ENCODE data around the gene PCYT2. TPM values are rescaled to one million over a fixed set of nuclear protein-coding genes. Genes with fewer than 3 reads are reported as not detected.
A peak's percentile ranks its signal among the peaks of the same experiment; 100 is the strongest.

The PCYT2 gene
- total RNA-seq, 4 donors from 2014 or later: 23.7 to 34.2 (median 30.4) TPM

GRCh38 chr17:81924557-81925532 lies 13.6 kb upstream of the PCYT2 start:
- no peak for DNase-seq (ENCODE audit: low spot score in 2 of 2)
- 74% methylated on average over 12 of the region's 21 CpGs for WGBS
- TF ChIP-seq POLR2A (IDR thresholded peaks at IDR 0.05) (no peak), EP300 (IDR thresholded peaks at IDR 0.05) (no peak), POLR2AphosphoS5 (IDR thresholded peaks at IDR 0.05) (no peak), CTCF (IDR thresholded peaks at IDR 0.05) (no peak)
- Histone ChIP-seq H3K27ac (no peak overlapping the region), H3K4me3 (no peak overlapping the region), H3K4me1 (peaks cover 74% of the 10 kb centered on the region), H3K27me3 (no peaks in the 10 kb centered on the region), H3K9me3 (no peaks in the 10 kb centered on the region), H3K36me3 (peaks cover 23% of the 10 kb centered on the region)

GRCh38 chr17:81923302-81924260 lies 12.4 kb upstream of the PCYT2 start:
- Histone ChIP-seq H3K4me1 (peaks cover 77% of the 10 kb centered on the region), H3K9me3 (no peaks in the 10 kb centered on the region), H3K36me3 (peaks cover 29% of the 10 kb centered on the region), H3K27ac (peak overlapping the region; percentile 27), H3K4me3 (peak overlapping the region; percentile 33), H3K27me3 (no peaks in the 10 kb centered on the region)
- TF ChIP-seq CTCF (IDR thresholded peaks at IDR 0.05) (no peak), EP300 (IDR thresholded peaks at IDR 0.05) (no peak), POLR2AphosphoS5 (IDR thresholded peaks at IDR 0.05) (no peak), POLR2A (IDR thresholded peaks at IDR 0.05) (no peak)
- 26% methylated on average over 15 of the region's 32 CpGs for WGBS
- no peak for DNase-seq (ENCODE audit: low spot score in 2 of 2)

- no peak overlapping the region for H3K27ac ChIP-seq
- peaks cover 74% of the 10 kb centered on the region for H3K4me1 ChIP-seq
- WGBS: 94% methylated on average over 47 of the region's 58 CpGs
- TF ChIP-seq CTCF (IDR thresholded peaks at IDR 0.05): no peak
- TF ChIP-seq POLR2A (IDR thresholded peaks at IDR 0.05): no peak
- TF ChIP-seq POLR2AphosphoS5 (IDR thresholded peaks at IDR 0.05): no peak
- TF ChIP-seq EP300 (IDR thresholded peaks at IDR 0.05): no peak
- H3K4me3 ChIP-seq: peak overlapping the region; percentile 33
- no peaks in the 10 kb centered on the region for H3K9me3 ChIP-seq
- H3K27me3 ChIP-seq: no peaks in the 10 kb centered on the region
- peaks cover 29% of the 10 kb centered on the region for H3K36me3 ChIP-seq
- no peak for DNase-seq (ENCODE audit: low spot score in 2 of 2)
Measured at GRCh38 chr17:81922566-81923301, 11.5 kb upstream of the PCYT2 start.

- H3K9me3 ChIP-seq: no peaks in the 10 kb centered on the region
- no peaks in the 10 kb centered on the region for H3K27me3 ChIP-seq
- 89% methylated on average over 23 of the region's 23 CpGs for whole genome bisulfite sequencing
- no peak overlapping the region for H3K4me3 ChIP-seq
- no peak for DNase-seq (ENCODE audit: low spot score in 2 of 2)
- no peak overlapping the region for H3K27ac ChIP-seq
- no peak for TF ChIP-seq EP300 (IDR thresholded peaks at IDR 0.05)
- no peak for TF ChIP-seq POLR2AphosphoS5 (IDR thresholded peaks at IDR 0.05)
- TF ChIP-seq POLR2A (IDR thresholded peaks at IDR 0.05): no peak
- TF ChIP-seq CTCF (IDR thresholded peaks at IDR 0.05): no peak
- peaks cover 79% of the 10 kb centered on the region for H3K4me1 ChIP-seq
- H3K36me3 ChIP-seq: peaks cover 29% of the 10 kb centered on the region
Measured at GRCh38 chr17:81921996-81922565, 10.9 kb upstream of the PCYT2 start.
